Endometrial microvascular endothelial cells (primary cell): ENCODE data around the gene FBXO36. TPM values are rescaled to one million over a fixed set of nuclear protein-coding genes. Genes with fewer than 3 reads are reported as not detected.
"Not testable (repeated sequence)": the region's sequence is repeated elsewhere in the genome, so short reads cannot be mapped to it uniquely, and the experiment has no call there.

ENCODE experiments used
- in situ Hi-C: cut with HindIII; loops from 2 replicates; pipeline ENCODE4 v1.10.0; 2017; ENCODE audit warnings: low sequenced_read_pairs, low pct_unique_long_range_greater_than_20kb; ENCODE audit errors: inconsistent ontology term
- total RNA-seq: library from RNA; depleted of rRNA; stranded (reverse); fragments of >200 nt; gene quantifications from one replicate; pipeline ENCODE4 v1.2.3, GENCODE V29; 2015; ENCODE audit errors: inconsistent ontology term

FBXO36 gene, protein sequence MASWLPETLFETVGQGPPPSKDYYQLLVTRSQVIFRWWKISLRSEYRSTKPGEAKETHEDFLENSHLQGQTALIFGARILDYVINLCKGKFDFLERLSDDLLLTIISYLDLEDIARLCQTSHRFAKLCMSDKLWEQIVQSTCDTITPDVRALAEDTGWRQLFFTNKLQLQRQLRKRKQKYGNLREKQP
- total RNA-seq = 2.0 TPM

DNA sequence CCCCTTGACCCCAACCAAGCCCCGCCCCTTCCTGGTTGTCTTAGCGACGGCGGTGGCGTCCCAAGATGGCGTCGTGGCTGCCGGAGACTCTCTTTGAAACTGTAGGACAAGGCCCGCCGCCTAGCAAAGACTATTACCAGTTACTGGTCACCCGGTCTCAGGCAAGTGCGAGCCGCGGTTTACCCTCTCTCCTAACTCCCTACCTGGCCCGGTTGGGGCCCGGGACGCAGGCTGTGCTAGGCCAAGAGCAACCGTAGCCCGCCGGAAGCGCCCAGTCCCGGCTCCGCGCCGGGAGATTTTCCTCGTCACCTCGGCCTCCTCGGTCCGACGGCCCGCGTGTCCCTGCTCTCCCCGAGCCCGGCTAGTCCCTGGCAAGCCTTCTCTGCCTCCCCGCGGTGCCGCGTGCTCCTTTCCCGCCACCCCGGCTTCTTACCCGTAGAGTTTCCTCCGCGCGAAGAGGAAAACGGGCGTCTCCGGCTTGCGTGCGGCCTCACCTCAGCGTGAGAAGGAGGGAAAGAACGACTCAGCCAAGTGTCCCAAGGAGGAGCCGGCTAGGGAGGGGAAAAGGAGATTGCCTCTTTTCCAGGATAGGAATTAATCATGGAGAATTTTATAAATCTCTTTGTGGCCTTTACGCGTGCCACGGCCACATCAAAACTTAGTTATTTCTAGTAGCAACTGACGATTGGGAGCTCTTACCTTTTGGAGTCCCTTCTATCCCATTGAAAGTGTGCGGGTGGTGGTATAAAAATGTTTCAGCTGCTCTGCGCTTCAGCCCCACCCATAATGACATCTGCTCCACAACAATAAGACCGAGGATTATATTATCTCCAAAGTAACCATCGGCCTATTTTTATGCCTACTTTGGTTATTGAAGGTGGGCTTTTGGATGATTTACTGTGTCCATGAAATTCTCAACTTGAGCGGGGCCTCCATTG lies at the start of gene FBXO36:
TSS of gene FBXO36 (plus strand) at position 55 of the 938 bp plus-strand sequence. CDS start at position 66, 11 bp downstream.
- in situ Hi-C loops = no loop called here

DNA sequence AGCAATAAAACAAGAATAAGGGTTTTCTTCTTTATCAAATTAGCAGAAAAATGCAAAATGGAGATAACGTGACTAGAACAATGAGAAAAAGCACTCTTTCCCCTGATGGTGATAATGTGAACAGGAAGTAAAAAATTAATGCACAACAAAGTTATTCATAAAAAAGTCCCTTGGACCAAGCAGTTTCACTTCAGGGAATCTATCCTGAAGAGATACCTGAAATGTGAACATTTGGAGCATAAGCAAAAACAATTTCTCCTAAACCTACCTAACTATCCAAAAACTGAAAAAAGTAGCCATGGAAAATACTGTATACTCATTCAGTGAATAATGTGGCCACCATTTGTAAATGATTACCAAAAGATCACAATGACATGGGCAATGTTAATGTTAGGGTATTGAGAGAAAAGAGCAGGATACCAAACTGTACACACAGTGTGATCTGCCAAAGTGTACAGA lies 49.2 kb upstream of the FBXO36 start:
- in situ Hi-C loops = no loop called here

DNA sequence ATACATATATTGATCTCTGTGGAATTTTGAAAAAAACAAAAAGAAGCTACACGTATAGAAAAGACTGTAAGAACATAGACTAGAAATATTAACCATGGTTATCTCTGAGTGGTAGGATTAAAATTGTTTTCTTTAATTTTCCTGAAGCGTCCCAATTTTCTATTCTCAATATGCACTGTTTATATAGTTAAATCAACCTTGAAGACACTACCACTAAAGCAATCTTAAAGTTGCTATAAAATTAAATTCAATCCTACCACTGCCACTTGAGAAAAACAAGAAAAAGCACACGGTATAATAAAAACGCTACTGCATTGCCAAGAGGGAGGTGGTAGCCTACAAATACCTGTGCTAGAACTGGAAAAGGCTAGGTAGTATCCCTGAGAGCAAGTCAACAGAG lies 47.7 kb upstream of the FBXO36 start:
- in situ Hi-C loops = no loop called here

DNA sequence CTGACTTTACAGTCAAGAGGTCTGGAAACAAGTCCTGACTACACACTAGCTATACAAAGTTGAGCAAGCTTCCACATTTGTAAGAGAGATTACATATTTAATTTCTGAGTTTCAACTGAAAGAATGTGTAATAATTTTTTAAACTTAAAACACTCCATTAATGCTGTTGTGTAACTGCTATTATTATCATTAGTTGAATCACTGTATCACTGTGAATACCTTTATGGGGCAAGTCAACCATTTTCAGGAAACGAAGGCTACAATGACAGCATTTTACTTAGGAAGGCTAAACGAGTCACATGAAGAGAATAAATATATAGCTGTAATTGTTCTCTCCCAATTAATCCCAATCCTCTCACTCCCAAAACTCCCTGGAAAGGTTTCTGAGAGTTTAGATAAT lies 46.8 kb upstream of the FBXO36 start:
- in situ Hi-C loops = no loop called here

DNA sequence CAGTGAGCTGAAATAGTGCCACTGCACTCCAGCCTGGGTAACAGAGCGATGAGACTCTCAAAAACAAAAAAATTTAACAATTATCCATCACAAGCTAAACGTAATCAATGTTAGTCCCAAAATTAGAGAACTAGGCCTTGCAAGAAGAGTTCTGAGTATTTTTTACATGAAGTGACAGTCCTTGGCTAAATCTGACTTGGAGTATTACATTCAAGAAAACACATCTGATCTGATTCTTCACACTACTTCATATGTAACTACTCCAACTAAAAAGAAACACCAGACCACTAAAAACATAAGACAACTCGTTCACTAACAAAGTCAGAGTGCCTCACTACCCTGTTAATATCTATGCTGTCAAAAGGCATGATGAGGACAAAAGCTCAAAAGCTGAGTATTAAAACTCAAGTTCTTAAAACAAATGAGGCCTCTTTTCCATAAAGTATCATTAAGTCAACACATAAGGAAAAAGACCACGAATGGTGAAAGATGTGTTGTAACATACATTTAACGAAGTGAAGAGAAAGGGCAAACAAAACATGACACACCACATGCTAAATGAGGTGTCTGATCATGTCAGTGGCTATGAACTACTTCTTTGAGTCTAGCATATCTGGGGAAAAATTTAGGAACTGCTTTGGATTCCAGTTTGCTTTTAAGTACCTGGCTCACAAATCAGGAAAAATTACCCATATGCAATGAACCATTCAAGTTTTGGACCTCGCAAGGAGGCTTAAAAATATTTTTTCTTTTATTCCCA lies 42.9 kb upstream of the FBXO36 start:
- in situ Hi-C loops = no loop called here

DNA sequence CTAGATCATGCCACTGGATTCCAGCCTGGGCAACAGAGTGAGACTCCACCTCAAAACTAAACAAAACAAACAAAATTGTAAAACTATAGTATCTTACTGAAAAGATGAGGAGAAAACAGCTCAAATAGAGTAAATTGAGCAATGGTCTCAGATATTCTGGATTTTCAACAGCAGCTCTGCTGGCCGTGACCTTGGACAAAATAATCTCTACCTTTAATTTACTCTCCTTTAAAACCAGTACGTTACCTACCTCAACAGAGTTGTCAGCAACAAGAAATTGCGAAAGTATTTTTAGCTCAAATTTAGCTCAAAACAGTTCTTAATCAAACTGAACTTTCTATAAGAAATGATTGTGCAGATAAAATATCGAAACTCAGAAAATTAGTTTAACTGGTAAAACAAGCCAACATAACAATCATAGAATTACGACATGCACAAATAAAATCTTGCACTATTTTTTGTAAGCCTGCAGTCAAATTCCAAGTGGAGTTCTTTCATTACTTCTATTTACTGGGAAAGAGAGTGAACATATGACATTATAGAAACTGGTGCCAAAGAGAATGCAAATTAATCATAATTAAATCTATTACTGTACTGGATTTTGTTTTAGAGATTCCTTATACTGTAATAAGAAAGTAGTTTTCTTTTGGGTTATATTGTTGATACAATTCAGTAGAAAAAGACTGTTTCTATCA lies 41.3 kb upstream of the FBXO36 start:
- in situ Hi-C loops = no loop called here

DNA sequence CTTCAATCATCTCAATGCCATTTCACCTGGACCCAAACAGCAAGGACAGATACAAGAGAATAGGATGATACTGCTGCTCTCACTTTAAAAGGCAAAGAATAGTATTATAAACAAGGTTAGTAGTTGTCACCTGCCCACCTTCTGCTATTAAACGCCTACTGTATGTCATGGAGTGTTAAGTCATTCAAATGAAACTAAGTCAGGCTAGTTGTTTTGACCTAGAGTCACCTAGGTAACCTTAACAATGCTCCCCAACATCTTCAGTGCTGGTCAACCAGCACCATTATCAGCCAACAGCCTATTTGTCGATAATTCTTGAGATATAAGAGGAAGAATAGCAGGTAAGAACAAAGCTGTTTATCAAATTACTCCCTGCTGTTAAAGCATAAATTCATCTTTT lies 39.7 kb upstream of the FBXO36 start:
- in situ Hi-C loops = no loop called here

DNA sequence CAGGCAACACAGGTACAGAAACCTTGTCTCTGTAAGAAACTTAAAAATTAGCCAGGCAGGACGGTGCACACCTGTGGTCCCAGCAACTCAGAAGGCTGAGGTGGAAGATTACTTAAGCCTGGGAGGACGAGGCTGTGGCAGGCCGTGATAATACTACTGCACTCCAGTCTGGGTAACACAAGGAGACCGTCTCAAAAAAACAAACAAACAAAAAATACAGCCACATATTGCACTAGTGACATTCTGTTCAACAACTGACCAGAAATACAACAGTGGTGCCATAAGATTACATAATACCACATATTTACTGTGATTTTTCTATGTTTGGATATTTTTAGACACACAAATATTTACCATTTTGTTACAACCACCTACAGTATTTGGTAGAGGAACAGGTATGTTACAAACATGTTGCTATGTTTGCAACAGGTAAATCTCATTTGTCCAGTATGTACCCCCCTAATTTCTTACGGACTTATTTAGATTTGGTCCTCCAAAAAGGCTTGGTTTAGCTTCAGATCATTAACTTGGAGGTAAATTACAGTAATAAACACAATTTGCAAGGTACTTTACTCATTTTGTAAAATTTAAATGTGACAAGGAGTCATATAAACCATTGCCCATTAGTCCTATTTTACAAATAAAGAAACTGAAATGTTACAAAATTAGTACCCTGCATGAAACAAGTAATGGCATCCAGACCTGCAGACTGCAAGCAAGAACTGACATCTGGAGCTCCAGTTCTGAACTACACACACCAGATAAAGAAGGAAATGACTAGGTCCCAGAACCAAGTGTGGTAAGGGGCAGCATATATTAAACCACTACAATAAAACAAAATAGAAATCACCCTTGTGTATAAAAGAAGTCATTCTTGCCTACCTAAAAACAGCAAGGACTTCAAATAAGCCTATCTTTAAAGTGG lies 37.3 kb upstream of the FBXO36 start:
- in situ Hi-C loops = no loop called here

DNA sequence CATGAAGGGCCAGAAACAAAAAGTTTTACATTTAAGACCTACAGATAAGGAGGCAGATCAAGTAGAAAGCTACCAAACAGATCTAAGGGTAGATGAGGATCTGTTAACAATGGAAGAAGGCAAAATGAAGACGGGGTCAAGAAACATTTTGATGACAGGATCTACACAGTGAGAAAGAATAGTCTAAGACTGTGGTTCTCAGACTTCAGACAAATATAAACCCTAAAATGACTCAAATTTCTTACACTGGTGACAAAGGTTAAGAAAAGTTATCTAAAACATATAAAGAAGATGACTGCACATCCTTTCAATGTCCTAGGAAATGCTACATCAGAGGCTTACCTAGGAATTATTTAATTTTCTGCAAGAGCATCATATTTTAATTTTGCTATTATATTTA lies 34.9 kb upstream of the FBXO36 start:
- in situ Hi-C loops = no loop called here

DNA sequence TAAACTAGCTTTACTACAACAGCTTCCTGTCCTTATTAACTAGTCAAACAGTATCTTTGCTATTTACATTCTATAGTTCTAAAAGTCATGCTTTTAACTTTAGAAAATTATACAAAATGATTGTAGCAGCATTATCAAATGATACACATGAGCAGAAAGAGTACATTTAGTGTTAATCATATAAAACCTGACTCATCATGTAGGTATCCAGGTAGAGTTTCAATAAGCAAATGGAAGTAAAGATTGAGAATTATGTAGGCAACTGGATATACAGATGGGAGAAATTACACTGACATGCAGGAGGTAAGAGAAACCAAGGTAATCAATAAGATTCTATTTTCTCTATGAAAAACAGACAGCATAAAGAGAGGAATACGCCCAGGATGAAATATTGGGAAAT lies 34.3 kb upstream of the FBXO36 start:
- in situ Hi-C loops = no loop called here

DNA sequence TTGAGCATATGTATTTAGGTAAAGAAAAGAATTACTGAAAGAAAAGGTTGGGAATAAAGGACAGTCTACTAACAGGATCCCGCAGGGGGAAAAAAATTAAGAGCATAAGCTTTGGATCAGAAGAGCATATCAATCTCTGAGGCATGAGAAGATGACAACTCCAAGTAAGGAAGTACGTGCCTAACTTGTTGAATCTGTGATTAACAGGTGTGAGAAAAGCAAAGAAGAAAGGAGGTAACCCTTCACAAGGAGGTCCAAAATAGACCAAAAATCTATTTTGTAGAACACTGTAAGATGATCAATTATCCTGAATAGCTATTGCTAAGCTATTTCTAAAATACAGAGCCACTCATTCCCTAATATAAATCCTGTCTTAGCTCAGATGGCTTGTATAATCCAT lies 33.3 kb upstream of the FBXO36 start:
- in situ Hi-C loops = no loop called here

DNA sequence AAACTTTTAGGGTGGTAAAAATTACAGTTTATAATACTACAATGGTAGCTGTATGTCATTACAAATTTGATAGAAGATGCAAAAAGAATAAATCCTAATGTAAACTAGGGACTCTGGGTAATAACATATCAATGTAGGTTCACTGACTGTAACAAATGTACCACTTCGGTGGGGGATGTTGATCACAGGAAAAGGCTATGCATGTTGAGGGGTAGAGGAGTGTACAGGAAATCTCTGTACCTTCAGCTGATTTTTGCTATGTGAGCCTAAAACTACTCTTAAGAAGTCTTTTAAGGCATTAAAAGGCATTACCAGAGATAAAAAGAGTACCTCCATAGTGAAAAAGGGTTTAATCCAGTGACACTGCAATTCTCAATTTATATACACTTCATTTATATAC lies 25.4 kb upstream of the FBXO36 start:
- in situ Hi-C loops = no loop called here

DNA sequence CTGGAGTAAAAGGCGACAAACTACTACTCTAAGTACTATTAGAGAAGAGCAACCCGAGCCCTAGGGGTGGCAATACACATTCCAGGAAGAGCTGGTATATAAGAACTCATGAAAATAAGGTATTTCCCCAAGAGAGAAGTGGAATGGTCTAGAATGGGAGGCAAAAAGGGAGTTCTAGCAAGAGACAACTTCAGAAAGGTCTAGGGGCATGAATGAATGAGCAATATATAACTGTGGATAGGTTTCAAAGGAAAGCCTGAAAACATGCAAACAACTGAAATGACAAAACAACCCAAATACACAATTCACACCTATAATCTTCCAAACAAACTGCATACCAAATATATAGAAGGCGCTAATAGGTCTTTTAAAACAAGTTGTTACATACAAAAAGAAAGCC lies 22.7 kb upstream of the FBXO36 start:
- in situ Hi-C loops = no loop called here

DNA sequence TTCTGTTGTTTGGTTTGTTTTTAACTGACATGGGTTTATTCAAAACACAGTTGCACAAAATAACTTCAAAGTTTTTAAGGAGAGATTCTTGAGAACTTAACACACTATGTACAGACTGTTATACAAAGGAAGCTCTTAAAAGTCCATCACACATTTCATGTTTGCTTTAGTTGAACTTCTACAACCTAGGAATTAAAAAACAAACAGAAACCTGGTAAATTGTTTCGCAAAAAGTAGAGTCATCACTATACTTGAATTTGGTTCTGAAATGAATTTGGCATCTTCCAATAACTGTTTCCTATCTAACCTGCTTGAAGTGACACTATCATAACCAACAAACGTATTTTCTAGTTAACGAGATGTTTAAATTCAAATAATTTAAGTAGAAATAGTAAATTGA lies 22.3 kb upstream of the FBXO36 start:
- in situ Hi-C loops = no loop called here

DNA sequence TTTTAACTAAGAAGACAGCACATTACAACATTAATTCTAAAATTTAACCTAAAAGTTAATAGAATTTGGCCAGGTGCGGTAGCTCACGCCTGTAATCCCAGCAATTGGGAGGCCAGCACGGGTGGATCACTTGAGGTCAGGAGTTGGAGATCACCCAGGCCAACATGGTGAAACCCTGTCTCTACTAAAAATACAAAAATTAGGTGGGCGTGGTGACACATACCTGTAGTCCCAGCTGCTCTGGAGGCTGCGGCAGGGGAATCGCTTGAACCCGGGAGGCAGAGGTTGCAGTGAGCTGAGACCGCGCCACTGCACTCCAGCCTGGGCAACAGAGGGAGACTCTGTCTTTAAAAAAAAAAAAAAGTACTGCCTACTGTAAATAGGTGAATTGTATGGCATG lies 21.8 kb upstream of the FBXO36 start:
- in situ Hi-C loops = not testable (repeated sequence)

DNA sequence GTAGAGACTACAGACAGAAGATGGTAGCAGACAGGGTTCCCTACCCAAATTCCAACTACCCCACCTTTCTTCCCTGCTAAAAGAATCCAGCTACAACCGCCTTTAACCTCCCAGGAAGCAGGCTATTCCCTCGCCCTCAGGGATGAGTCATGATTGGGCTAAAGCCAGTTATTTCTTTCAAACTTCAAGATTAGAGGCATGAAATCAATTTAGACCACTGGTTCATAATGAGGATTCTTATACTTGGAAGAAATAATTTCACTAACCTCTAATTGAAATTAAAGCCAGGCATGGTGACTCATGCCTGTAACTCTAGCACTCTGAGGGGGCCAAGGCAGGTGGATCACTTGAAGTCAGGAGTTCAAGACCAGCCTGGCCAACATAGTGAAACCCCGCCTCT lies 20.5 kb upstream of the FBXO36 start:
- in situ Hi-C loops = no loop called here

DNA sequence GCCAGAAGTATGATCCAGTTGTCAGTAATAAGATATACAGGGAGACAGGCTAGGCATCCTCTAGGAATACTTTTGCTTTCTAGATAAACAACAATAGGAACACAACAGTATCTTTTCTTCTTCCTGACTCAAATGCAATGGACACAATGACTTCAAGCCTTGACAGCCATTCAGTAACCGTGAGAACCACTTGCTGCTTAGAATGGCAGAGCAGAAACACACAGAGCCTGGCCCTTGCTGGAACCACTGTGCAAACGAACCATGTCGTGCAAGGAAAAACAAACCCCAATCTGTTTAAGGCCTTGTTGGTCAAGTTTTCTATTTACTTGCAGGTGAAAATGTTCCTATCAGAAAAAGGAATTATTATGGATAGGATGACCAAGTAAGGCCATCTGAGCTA lies 19.3 kb upstream of the FBXO36 start:
- in situ Hi-C loops = no loop called here

DNA sequence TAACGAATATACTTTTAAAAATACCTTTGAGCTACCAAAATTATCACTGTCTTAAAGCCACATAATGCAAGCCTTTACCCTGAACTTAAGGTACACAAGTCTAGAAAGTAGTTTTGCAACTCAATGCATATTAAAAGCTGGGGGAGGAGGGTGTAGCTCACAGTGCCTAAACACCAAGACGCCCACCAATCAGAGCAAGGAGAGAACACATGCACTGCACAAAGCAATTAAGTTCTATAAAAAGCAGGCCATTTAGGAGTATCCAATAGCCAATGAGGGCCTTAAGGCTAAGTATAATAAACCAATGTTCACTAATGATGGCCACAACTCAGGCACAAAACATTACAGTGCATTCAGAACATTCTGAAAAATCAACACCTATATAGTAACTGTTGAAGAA lies 16.7 kb upstream of the FBXO36 start:
- in situ Hi-C loops = no loop called here
